Measurements from ENCODE around the gene PCSK9. TPM values are rescaled to one million over a fixed set of nuclear protein-coding genes. Genes with fewer than 3 reads are reported as not detected.
"Not testable (repeated sequence)": the region's sequence is repeated elsewhere in the genome, so short reads cannot be mapped to it uniquely, and the experiment has no call there.

The PCSK9 gene
- polyA plus RNA-seq, 1 donor (not counting 4 experiments of a cell fraction or from before 2014, with no cell fraction given) = 61.7 TPM

GRCh38 chr1:55103891-55104290 is 64.5 kb downstream of the PCSK9 start:
- no peak overlapping the region for H3K27ac ChIP-seq (ENCODE audit: control insufficient read depth, insufficient read depth, low read length)
- TF ChIP-seq, protein P1, sequence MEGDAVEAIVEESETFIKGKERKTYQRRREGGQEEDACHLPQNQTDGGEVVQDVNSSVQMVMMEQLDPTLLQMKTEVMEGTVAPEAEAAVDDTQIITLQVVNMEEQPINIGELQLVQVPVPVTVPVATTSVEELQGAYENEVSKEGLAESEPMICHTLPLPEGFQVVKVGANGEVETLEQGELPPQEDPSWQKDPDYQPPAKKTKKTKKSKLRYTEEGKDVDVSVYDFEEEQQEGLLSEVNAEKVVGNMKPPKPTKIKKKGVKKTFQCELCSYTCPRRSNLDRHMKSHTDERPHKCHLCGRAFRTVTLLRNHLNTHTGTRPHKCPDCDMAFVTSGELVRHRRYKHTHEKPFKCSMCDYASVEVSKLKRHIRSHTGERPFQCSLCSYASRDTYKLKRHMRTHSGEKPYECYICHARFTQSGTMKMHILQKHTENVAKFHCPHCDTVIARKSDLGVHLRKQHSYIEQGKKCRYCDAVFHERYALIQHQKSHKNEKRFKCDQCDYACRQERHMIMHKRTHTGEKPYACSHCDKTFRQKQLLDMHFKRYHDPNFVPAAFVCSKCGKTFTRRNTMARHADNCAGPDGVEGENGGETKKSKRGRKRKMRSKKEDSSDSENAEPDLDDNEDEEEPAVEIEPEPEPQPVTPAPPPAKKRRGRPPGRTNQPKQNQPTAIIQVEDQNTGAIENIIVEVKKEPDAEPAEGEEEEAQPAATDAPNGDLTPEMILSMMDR (optimal IDR thresholded peaks at IDR 0.05 in 1 of 3, IDR thresholded peaks at IDR 0.05 in 1 of 3, conservative IDR thresholded peaks at IDR 0.05 in 1 of 3; ENCODE audit: extremely low read depth in 1 of 3, insufficient read depth in 2 of 3, low read length in 3 of 3) = no peak
- no peak for TF ChIP-seq EZH2 (IDR thresholded peaks at IDR 0.05; ENCODE audit: low read length)
- H4K20me1 ChIP-seq (ENCODE audit: control insufficient read depth, extremely low read depth, insufficient read depth, low read length) = no peaks in the 10 kb centered on the region
- peaks cover 17 to 18% of the 10 kb centered on the region in 2 experiments for H3K36me3 ChIP-seq (ENCODE audit: control insufficient read depth in 2 of 2, extremely low read depth in 1 of 2, insufficient read depth in 2 of 2, low read length in 2 of 2)
- no peaks in the 10 kb centered on the region for H3K9me3 ChIP-seq (ENCODE audit: control insufficient read depth, low read depth, low read length)
- FAIRE-seq (no peak), DNase-seq (ENCODE audit: low read depth, low spot score) (no peak)
- dilution Hi-C loops (cut with MboI; ENCODE audit: extremely low pct_ligation_motif_present, low sequenced_read_pairs) = no loop called here
- no peaks in the 10 kb centered on the region for H3K4me1 ChIP-seq (ENCODE audit: control insufficient read depth, extremely low read depth, insufficient read depth, low read length)
- no peaks in the 10 kb centered on the region for H3K27me3 ChIP-seq (ENCODE audit: control insufficient read depth, extremely low read depth, insufficient read depth, low read length)
- no peak overlapping the region for H3K4me2 ChIP-seq (ENCODE audit: control insufficient read depth, extremely low read depth, insufficient read depth, low read depth, low read length)
- H3K79me2 ChIP-seq (ENCODE audit: control insufficient read depth, insufficient read depth, low read length) = no peaks in the 10 kb centered on the region
- no peak overlapping the region for H2AFZ ChIP-seq (ENCODE audit: control insufficient read depth, low read length)
- no peak overlapping the region for H3K4me3 ChIP-seq (ENCODE audit: control insufficient read depth in 2 of 3, extremely low read depth in 1 of 3, insufficient read depth in 2 of 3, low read depth in 1 of 3, low read length in 3 of 3)
- H3K9me1 ChIP-seq (ENCODE audit: control insufficient read depth, extremely low read depth, insufficient read depth, low read length) = no peaks in the 10 kb centered on the region
- no peak overlapping the region for H3K9ac ChIP-seq (ENCODE audit: control insufficient read depth, extremely low read depth, insufficient read depth, low read length)

- H3K4me3 ChIP-seq (ENCODE audit: control insufficient read depth in 2 of 3, extremely low read depth in 1 of 3, insufficient read depth in 2 of 3, low read depth in 1 of 3, low read length in 3 of 3) = no peak overlapping the region
- no peaks in the 10 kb centered on the region for H3K9me3 ChIP-seq (ENCODE audit: control insufficient read depth, low read depth, low read length)
- dilution Hi-C loops (cut with MboI; ENCODE audit: extremely low pct_ligation_motif_present, low sequenced_read_pairs) = no loop called here
- H2AFZ ChIP-seq (ENCODE audit: control insufficient read depth, low read length) = no peak overlapping the region
- H3K36me3 ChIP-seq (ENCODE audit: control insufficient read depth in 2 of 2, extremely low read depth in 1 of 2, insufficient read depth in 2 of 2, low read length in 2 of 2) = peaks cover 13 to 20% of the 10 kb centered on the region in 2 experiments
- H4K20me1 ChIP-seq (ENCODE audit: control insufficient read depth, extremely low read depth, insufficient read depth, low read length) = no peaks in the 10 kb centered on the region
- TF ChIP-seq, protein P1 (optimal IDR thresholded peaks at IDR 0.05 in 1 of 3, IDR thresholded peaks at IDR 0.05 in 1 of 3, conservative IDR thresholded peaks at IDR 0.05 in 1 of 3; ENCODE audit: extremely low read depth in 1 of 3, insufficient read depth in 2 of 3, low read length in 3 of 3) = no peak
- TF ChIP-seq EZH2 (IDR thresholded peaks at IDR 0.05; ENCODE audit: low read length) = no peak
- FAIRE-seq (no peak), DNase-seq (ENCODE audit: low read depth, low spot score) (no peak)
- H3K9ac ChIP-seq (ENCODE audit: control insufficient read depth, extremely low read depth, insufficient read depth, low read length) = no peak overlapping the region
- H3K4me1 ChIP-seq (ENCODE audit: control insufficient read depth, extremely low read depth, insufficient read depth, low read length) = no peaks in the 10 kb centered on the region
- H3K79me2 ChIP-seq (ENCODE audit: control insufficient read depth, insufficient read depth, low read length) = no peaks in the 10 kb centered on the region
- no peaks in the 10 kb centered on the region for H3K27me3 ChIP-seq (ENCODE audit: control insufficient read depth, extremely low read depth, insufficient read depth, low read length)
- H3K4me2 ChIP-seq (ENCODE audit: control insufficient read depth, extremely low read depth, insufficient read depth, low read depth, low read length) = no peak overlapping the region
- H3K27ac ChIP-seq (ENCODE audit: control insufficient read depth, insufficient read depth, low read length) = no peak overlapping the region
- H3K9me1 ChIP-seq (ENCODE audit: control insufficient read depth, extremely low read depth, insufficient read depth, low read length) = no peaks in the 10 kb centered on the region
Observed at GRCh38 chr1:55107101-55107500, 67.8 kb downstream of the PCSK9 start.

DNA sequence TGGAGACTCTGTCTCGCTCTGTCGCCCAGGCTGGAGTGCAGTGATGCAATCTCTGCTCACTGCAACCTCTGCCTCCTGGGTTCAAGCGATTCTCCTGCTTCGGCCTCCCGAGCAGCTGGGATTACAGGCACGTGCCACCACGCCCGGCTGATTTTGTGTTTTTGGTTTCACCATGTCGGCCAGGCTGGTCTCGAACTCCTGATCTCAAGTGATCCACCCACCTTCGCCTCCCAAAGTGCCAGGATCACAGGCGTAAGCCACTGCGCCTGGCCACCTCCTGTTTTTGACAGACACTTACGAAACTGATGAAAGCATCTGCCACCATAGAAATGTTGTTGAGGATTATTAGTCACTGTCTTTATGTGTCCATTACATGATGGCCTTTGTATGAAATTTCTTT is 69.7 kb downstream of the PCSK9 start:
- H3K4me3 ChIP-seq (ENCODE audit: control insufficient read depth in 2 of 3, extremely low read depth in 1 of 3, insufficient read depth in 2 of 3, low read depth in 1 of 3, low read length in 3 of 3); H3K9me3 ChIP-seq (ENCODE audit: control insufficient read depth, low read depth, low read length); H2AFZ ChIP-seq (ENCODE audit: control insufficient read depth, low read length); H3K79me2 ChIP-seq (ENCODE audit: control insufficient read depth, insufficient read depth, low read length); dilution Hi-C loops (cut with MboI; ENCODE audit: extremely low pct_ligation_motif_present, low sequenced_read_pairs); FAIRE-seq; H4K20me1 ChIP-seq (ENCODE audit: control insufficient read depth, extremely low read depth, insufficient read depth, low read length); H3K27ac ChIP-seq (ENCODE audit: control insufficient read depth, insufficient read depth, low read length); DNase-seq (ENCODE audit: low read depth, low spot score); H3K4me1 ChIP-seq (ENCODE audit: control insufficient read depth, extremely low read depth, insufficient read depth, low read length); H3K4me2 ChIP-seq (ENCODE audit: control insufficient read depth, extremely low read depth, insufficient read depth, low read depth, low read length); H3K27me3 ChIP-seq (ENCODE audit: control insufficient read depth, extremely low read depth, insufficient read depth, low read length); H3K9ac ChIP-seq (ENCODE audit: control insufficient read depth, extremely low read depth, insufficient read depth, low read length); H3K9me1 ChIP-seq (ENCODE audit: control insufficient read depth, extremely low read depth, insufficient read depth, low read length): not testable (repeated sequence)
- peaks cover 6 to 16% of the 10 kb centered on the region in 2 experiments for H3K36me3 ChIP-seq (ENCODE audit: control insufficient read depth in 2 of 2, extremely low read depth in 1 of 2, insufficient read depth in 2 of 2, low read length in 2 of 2)

All from keratinocyte (primary cell).